GM12878 (cell line): ENCODE data around the gene NKD1.

ENCODE experiments used
- CEBPB ChIP-seq, 2 experiments: fragments of 150-350 bp in 1 of 2; IDR thresholded peaks; 2 replicates each; pipeline ENCODE4 v1.6.1; 2012 to 2014; ENCODE audit warnings: low read depth in 2 of 2, low read length in 2 of 2, borderline replicate concordance in 1 of 2, inconsistent platforms in 1 of 2
- CREM ChIP-seq: IDR thresholded peaks from 2 replicates; pipeline ENCODE4 v1.6.1; 2014; ENCODE audit warnings: antibody characterized with exemption, low read depth
- EP300 ChIP-seq, 2 experiments: fragments of 150-350 bp in 1 of 2; IDR thresholded peaks; 2 replicates each; pipeline ENCODE4 v1.6.1; 2011 to 2012; ENCODE audit warnings: low read depth in 2 of 2, low read length in 2 of 2, borderline replicate concordance in 1 of 2, improper control_type of control experiment in 1 of 2, inconsistent platforms in 1 of 2; ENCODE audit not compliant: control insufficient read depth in 1 of 2
- ETV6 ChIP-seq, 2 experiments: fragments of 450-650 bp in 1 of 2; IDR thresholded peaks in 1 of 2; conservative IDR thresholded peaks in 1 of 2; 2 replicates each; pipeline ENCODE4 v1.6.1; 2014; ENCODE audit warnings: antibody characterized with exemption in 1 of 2, borderline replicate concordance in 1 of 2, low read depth in 1 of 2, mild to moderate bottlenecking in 1 of 2, moderate library complexity in 1 of 2
- KDM1A ChIP-seq: fragments of 200-600 bp; sonication (generic); IDR thresholded peaks from 2 replicates; pipeline ENCODE4 v1.6.1; 2016; ENCODE audit warnings: borderline replicate concordance
- MXI1 ChIP-seq: fragments of 150-350 bp; IDR thresholded peaks from 2 replicates; pipeline ENCODE4 v1.6.1; 2011; ENCODE audit warnings: low read depth, mild to moderate bottlenecking, inconsistent platforms, low read length, improper control_type of control experiment
- POLR2A ChIP-seq: IDR thresholded peaks from 2 replicates; pipeline ENCODE4 v1.6.1; 2011; ENCODE audit warnings: low read depth, mild to moderate bottlenecking, low read length
- RELA ChIP-seq: fragments of 450-650 bp; IDR thresholded peaks from 2 replicates; pipeline ENCODE4 v1.8.0; 2014; ENCODE audit warnings: borderline replicate concordance; ENCODE audit not compliant: partially characterized antibody
- STAT1 ChIP-seq: fragments of 450-650 bp; conservative IDR thresholded peaks from 2 replicates; pipeline ENCODE4 v1.6.1; 2014; ENCODE audit warnings: antibody characterized with exemption, mild to moderate bottlenecking
- YBX1 ChIP-seq: fragments of 450-650 bp; IDR thresholded peaks from 2 replicates; pipeline ENCODE4 v1.6.1; 2016; ENCODE audit warnings: antibody characterized with exemption
- ZNF384 ChIP-seq: IDR thresholded peaks from 2 replicates; pipeline ENCODE4 v1.6.1; 2012; ENCODE audit warnings: low read depth, mild to moderate bottlenecking, low read length, improper control_type of control experiment, borderline replicate concordance
- TF ChIP-seq, protein P1 (sequence below), 3 experiments: IDR thresholded peaks in 2 of 3; conservative IDR thresholded peaks in 1 of 3; 2 replicates each; pipeline ENCODE4 v1.5.1; 2011; ENCODE audit warnings: low read depth in 3 of 3, low read length in 3 of 3, mild to moderate bottlenecking in 3 of 3, control low read depth in 2 of 3, moderate library complexity in 2 of 3, inconsistent platforms in 1 of 3, mixed read lengths in 1 of 3; ENCODE audit not compliant: control insufficient read depth in 2 of 3, insufficient read depth in 1 of 3; ENCODE audit errors: extremely low read depth in 1 of 3
- TF ChIP-seq, protein P2 (sequence below): IDR thresholded peaks from 2 replicates; pipeline ENCODE4 v1.6.1; 2011; ENCODE audit warnings: low read depth, mild to moderate bottlenecking, low read length, moderate library complexity, borderline replicate concordance; ENCODE audit errors: extremely low read depth

DNA sequence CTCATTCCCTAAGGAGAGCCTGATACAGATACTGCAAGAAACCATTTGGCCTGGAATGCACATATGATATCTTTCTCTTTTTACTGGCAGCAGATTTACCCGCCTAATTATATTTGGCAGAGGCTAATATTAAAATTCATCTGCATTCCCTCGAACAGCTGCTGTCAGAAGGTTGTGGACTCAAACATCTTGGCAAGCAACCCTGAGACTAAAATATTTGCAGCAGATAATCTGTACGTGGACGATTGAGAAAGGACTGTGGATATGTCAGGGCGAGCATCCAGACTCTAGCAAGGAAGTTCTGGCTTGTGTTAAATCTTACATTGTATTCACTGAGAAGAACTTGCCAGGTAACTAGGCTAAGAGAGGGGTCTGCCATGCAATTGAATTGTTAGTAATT lies 67.7 kb downstream of the NKD1 start:
- TF ChIP-seq KDM1A, result no peak
- no peak for TF ChIP-seq MXI1
- TF ChIP-seq, protein P1, sequence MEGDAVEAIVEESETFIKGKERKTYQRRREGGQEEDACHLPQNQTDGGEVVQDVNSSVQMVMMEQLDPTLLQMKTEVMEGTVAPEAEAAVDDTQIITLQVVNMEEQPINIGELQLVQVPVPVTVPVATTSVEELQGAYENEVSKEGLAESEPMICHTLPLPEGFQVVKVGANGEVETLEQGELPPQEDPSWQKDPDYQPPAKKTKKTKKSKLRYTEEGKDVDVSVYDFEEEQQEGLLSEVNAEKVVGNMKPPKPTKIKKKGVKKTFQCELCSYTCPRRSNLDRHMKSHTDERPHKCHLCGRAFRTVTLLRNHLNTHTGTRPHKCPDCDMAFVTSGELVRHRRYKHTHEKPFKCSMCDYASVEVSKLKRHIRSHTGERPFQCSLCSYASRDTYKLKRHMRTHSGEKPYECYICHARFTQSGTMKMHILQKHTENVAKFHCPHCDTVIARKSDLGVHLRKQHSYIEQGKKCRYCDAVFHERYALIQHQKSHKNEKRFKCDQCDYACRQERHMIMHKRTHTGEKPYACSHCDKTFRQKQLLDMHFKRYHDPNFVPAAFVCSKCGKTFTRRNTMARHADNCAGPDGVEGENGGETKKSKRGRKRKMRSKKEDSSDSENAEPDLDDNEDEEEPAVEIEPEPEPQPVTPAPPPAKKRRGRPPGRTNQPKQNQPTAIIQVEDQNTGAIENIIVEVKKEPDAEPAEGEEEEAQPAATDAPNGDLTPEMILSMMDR (IDR thresholded peaks at IDR 0.05 in 2 of 3, conservative IDR thresholded peaks at IDR 0.05 in 1 of 3; ENCODE audit: control insufficient read depth in 2 of 3, extremely low read depth in 1 of 3, insufficient read depth in 1 of 3, low read depth in 3 of 3, low read length in 3 of 3), result no peak
- TF ChIP-seq CEBPB (IDR thresholded peaks at IDR 0.05; ENCODE audit: borderline replicate concordance in 1 of 2, low read depth in 2 of 2, low read length in 2 of 2), result no peak
- no peak for TF ChIP-seq RELA
- TF ChIP-seq EP300 (IDR thresholded peaks at IDR 0.05; ENCODE audit: borderline replicate concordance in 1 of 2, control insufficient read depth in 1 of 2, low read depth in 2 of 2, low read length in 2 of 2), result no peak
- no peak for TF ChIP-seq ETV6 (conservative IDR thresholded peaks at IDR 0.05 in 1 of 2, IDR thresholded peaks at IDR 0.05 in 1 of 2; ENCODE audit: borderline replicate concordance in 1 of 2, low read depth in 1 of 2)
- TF ChIP-seq ZNF384, result no peak
- no peak for TF ChIP-seq STAT1
- TF ChIP-seq CREM, result no peak
- TF ChIP-seq, protein P2, sequence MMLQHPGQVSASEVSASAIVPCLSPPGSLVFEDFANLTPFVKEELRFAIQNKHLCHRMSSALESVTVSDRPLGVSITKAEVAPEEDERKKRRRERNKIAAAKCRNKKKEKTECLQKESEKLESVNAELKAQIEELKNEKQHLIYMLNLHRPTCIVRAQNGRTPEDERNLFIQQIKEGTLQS, result no peak
- no peak for TF ChIP-seq YBX1
- no peak for TF ChIP-seq POLR2A
